Thyroid gland (tissue), 4 donors: ENCODE data around the gene RADX.

Source experiments
- POLR2A ChIP-seq, 2 donors: fragments of 450-650 bp; IDR thresholded peaks; one replicate each; pipeline ENCODE4 v1.6.1; 2017; ENCODE audit warnings: antibody characterized with exemption in 2 of 2, mild to moderate bottlenecking in 2 of 2, moderate library complexity in 1 of 2
- TF ChIP-seq, protein P1 (sequence below), 6 experiments: fragments of 200-600 bp in 3 of 6; fragments of 450-650 bp in 3 of 6; sonication (generic) in 3 of 6; IDR thresholded peaks; one replicate each; pipeline ENCODE4 v1.5.1; 2016 to 2019; ENCODE audit warnings: antibody characterized with exemption in 6 of 6, mild to moderate bottlenecking in 2 of 6, inconsistent platforms in 1 of 6, moderate library complexity in 1 of 6

- TF ChIP-seq, protein P1, sequence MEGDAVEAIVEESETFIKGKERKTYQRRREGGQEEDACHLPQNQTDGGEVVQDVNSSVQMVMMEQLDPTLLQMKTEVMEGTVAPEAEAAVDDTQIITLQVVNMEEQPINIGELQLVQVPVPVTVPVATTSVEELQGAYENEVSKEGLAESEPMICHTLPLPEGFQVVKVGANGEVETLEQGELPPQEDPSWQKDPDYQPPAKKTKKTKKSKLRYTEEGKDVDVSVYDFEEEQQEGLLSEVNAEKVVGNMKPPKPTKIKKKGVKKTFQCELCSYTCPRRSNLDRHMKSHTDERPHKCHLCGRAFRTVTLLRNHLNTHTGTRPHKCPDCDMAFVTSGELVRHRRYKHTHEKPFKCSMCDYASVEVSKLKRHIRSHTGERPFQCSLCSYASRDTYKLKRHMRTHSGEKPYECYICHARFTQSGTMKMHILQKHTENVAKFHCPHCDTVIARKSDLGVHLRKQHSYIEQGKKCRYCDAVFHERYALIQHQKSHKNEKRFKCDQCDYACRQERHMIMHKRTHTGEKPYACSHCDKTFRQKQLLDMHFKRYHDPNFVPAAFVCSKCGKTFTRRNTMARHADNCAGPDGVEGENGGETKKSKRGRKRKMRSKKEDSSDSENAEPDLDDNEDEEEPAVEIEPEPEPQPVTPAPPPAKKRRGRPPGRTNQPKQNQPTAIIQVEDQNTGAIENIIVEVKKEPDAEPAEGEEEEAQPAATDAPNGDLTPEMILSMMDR (IDR thresholded peaks at IDR 0.05): no peak
- no peak for TF ChIP-seq POLR2A (IDR thresholded peaks at IDR 0.05)
These were observed 38.0 kb downstream of the RADX start for GRCh38 chrX:106649523-106650428.
